ENCODE results near the gene NFIC. TPM values are rescaled to one million over a fixed set of nuclear protein-coding genes. Genes with fewer than 3 reads are reported as not detected.

NFIC gene
- total RNA-seq, 2 experiments from 2014 or later = 1.5 to 1.7 TPM

- CTCF ChIA-PET (ENCODE audit: unreplicated experiment) = no interaction called here
- H3K27ac ChIP-seq (ENCODE audit: low read depth, low read length, poor library complexity, severe bottlenecking) = peak overlapping the region; percentile 79
- BruUV-seq (replicated peaks) = no TSS peak
- H3K4me3 ChIP-seq (ENCODE audit: low read depth, low read length, poor library complexity, severe bottlenecking) = peak overlapping the region; percentile 100
- POLR2A ChIA-PET = interaction anchor here (0.7 to 1.2 kb wide), 2 partner anchors 13 to 51 kb away, joined by 3 to 5 read pairs; no protein-coding TSS in a partner anchor
- no peak for TF ChIP-seq EZH2phosphoT487 (IDR thresholded peaks at IDR 0.05; ENCODE audit: borderline replicate concordance, low read depth, low read length)
- no peak for TF ChIP-seq CTCF (conservative IDR thresholded peaks at IDR 0.05; ENCODE audit: low read length)
- DNase-seq (ENCODE audit: low spot score) = peak; percentile 10
- H3K4me2 ChIP-seq (ENCODE audit: low read length) = peak overlapping the region; percentile 91
- H3K4me1 ChIP-seq (ENCODE audit: insufficient read depth, low read length, poor library complexity, severe bottlenecking) = peaks cover 26% of the 10 kb centered on the region
- peaks cover 15% of the 10 kb centered on the region; the same call in 1 of the 2 replicates for H3K36me3 ChIP-seq (ENCODE audit: insufficient read depth, low read length)
- H3K79me2 ChIP-seq (ENCODE audit: insufficient read depth, low read depth, low read length) = peaks cover 38% of the 10 kb centered on the region
- no peaks in the 10 kb centered on the region for H3K9me2 ChIP-seq (ENCODE audit: insufficient read depth, low read length)
- 0 out of 2 replicates have a peak overlapping the region, but pooled peaks have one; percentile 45 for H2AFZ ChIP-seq (ENCODE audit: low read length)
- H4K20me1 ChIP-seq (ENCODE audit: insufficient read depth, low read length) = 0 out of 2 replicates have a peak, but pooled peaks cover 3% of the 10 kb centered on the region
- intact Hi-C loops (cut with micrococcal nuclease; ENCODE audit: unreplicated experiment) = loop anchor here (1.0 to 5.0 kb wide), 3 partner anchors 24 to 122 kb away; partner anchors contain the start of genes CACTIN, HMG20B and SMIM24
- no peaks in the 10 kb centered on the region for H3K9me3 ChIP-seq (ENCODE audit: low read length)
These were observed 138.4 kb downstream of the NFIC start for GRCh38 chr19:3504735-3505134.

DNA sequence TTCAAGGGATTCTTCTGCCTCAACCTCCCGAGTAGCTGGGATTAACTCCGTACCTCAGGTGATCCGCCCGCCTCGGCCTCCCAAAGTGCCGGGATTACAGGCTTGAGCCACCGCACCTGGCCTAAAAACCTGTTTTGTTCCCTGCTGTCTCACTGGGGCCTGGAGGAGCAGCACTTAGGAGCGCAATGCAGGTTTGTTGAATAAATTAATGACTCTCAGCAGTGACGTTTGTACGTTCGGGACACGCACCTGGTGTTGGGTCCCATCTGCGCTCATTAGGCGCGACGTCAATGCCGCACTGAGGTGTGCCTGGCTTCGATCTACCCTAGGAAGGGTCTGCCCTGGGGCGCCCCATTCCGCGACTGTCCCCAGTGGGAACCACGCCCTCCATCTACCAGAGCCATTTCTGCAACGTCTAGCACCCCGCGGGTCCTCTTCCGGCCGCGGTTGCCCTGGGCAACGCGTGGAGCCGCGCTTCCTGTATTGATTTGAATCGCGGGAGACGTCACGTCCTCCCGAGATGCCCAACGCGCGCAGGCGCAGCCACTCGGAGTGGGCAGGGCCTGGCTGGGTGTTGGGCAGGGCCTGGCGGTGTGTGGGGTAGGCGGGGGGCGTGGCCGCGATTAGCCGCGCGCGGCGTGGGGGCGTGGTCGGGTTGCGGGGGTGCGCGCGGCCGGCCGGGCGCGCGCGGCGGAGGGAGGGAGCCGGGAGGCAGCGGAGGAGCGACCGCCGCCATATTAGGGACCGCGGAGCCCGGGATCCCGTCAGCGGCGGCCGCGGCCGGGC is 139.4 kb downstream of the NFIC start, which contains the start of gene FZR1:
FZR1 (plus strand) TSS at position 714 of the 786 bp plus-strand sequence. CDS start 16,679 bp downstream, outside the sequence.
- Histone ChIP-seq H4K20me1 (ENCODE audit: insufficient read depth, low read length) (0 out of 2 replicates have a peak, but pooled peaks cover 3% of the 10 kb centered on the region), H3K79me2 (ENCODE audit: insufficient read depth, low read depth, low read length) (peaks cover 31% of the 10 kb centered on the region), H3K9me2 (ENCODE audit: insufficient read depth, low read length) (no peaks in the 10 kb centered on the region), H3K4me1 (ENCODE audit: insufficient read depth, low read length, poor library complexity, severe bottlenecking) (peaks cover 25% of the 10 kb centered on the region), H3K9me3 (ENCODE audit: low read length) (no peaks in the 10 kb centered on the region), H3K4me3 (ENCODE audit: low read depth, low read length, poor library complexity, severe bottlenecking) (peak within 1 kb of the TSS; percentile 100), H3K4me2 (ENCODE audit: low read length) (peak within 1 kb of the TSS; percentile 91), H2AFZ (ENCODE audit: low read length) (peak within 1 kb of the TSS; percentile 69), H3K27ac (ENCODE audit: low read depth, low read length, poor library complexity, severe bottlenecking) (peak within 1 kb of the TSS; percentile 79), H3K36me3 (ENCODE audit: insufficient read depth, low read length) (peaks cover 24% of the 10 kb centered on the region; the same call in 1 of the 2 replicates)
- peak; percentile 99 for DNase-seq (ENCODE audit: low spot score)
- BruUV-seq (replicated peaks) = TSS peak; percentile 86
- ChIA-PET POLR2A (interaction anchor here (0.7 kb wide), 1 partner anchor 192 kb away, joined by 3 read pairs; no protein-coding TSS in a partner anchor), CTCF (ENCODE audit: unreplicated experiment) (no interaction called here)
- intact Hi-C loops (cut with micrococcal nuclease; ENCODE audit: unreplicated experiment) = loop anchor here (1.0 to 5.0 kb wide), 3 partner anchors 25 to 121 kb away; partner anchors contain the start of genes CACTIN, HMG20B and SMIM24
- TF ChIP-seq EZH2phosphoT487 (IDR thresholded peaks at IDR 0.05; ENCODE audit: borderline replicate concordance, low read depth, low read length) = no peak
- TF ChIP-seq CTCF (conservative IDR thresholded peaks at IDR 0.05; ENCODE audit: low read length) = no peak
